NCI-H2171 treated with DMSO at 0.1 percent for 48 hours (cell line): ENCODE measurements around the gene TCF4.

Source experiments
- DNase-seq: peaks from one replicate; lab custom pipeline; 2025; lab: John Stamatoyannopoulos, UW

The TCF4 gene

GRCh38 chr18:55234366-55235093 is 353.5 kb downstream of the TCF4 start:
- DNase-seq: peak; percentile 99

- DNase-seq: no peak
Observed at GRCh38 chr18:55233857-55234256, 354.1 kb downstream of the TCF4 start.

GRCh38 chr18:55232506-55232905 is 355.5 kb downstream of the TCF4 start:
- no peak for DNase-seq

- DNase-seq: no peak
Observed at GRCh38 chr18:55229682-55230081, 358.3 kb downstream of the TCF4 start.

GRCh38 chr18:55228707-55229106 is 359.3 kb downstream of the TCF4 start:
- DNase-seq: no peak

GRCh38 chr18:55228191-55228590 is 359.8 kb downstream of the TCF4 start:
- DNase-seq: no peak

- no peak for DNase-seq
Observed at GRCh38 chr18:55227771-55228170, 360.2 kb downstream of the TCF4 start.

- DNase-seq: peak; percentile 74
Observed at GRCh38 chr18:55226044-55226443, 361.9 kb downstream of the TCF4 start.

- DNase-seq: no peak
Observed at GRCh38 chr18:55224086-55224625, 363.8 kb downstream of the TCF4 start.

GRCh38 chr18:55221622-55222021 is 366.4 kb downstream of the TCF4 start:
- no peak for DNase-seq

GRCh38 chr18:55220523-55220922 is 367.5 kb downstream of the TCF4 start:
- DNase-seq: no peak

GRCh38 chr18:55219823-55220222 is 368.2 kb downstream of the TCF4 start:
- no peak for DNase-seq

GRCh38 chr18:55219059-55219458 is 368.9 kb downstream of the TCF4 start:
- no peak for DNase-seq

- DNase-seq: no peak
Observed at GRCh38 chr18:55214969-55215368, 373.0 kb downstream of the TCF4 start.

- DNase-seq: no peak
Observed at GRCh38 chr18:55214534-55214933, 373.5 kb downstream of the TCF4 start.

- no peak for DNase-seq
Observed at GRCh38 chr18:55213586-55213985, 374.4 kb downstream of the TCF4 start.

- peak; percentile 36 for DNase-seq
Observed at GRCh38 chr18:55206927-55207326, 381.1 kb downstream of the TCF4 start.

- DNase-seq: no peak
Observed at GRCh38 chr18:55202232-55202917, 385.6 kb downstream of the TCF4 start.

- no peak for DNase-seq
Observed at GRCh38 chr18:55199291-55199963, 388.6 kb downstream of the TCF4 start.

- no peak for DNase-seq
Observed at GRCh38 chr18:55195863-55196262, 392.1 kb downstream of the TCF4 start.

GRCh38 chr18:55189972-55190371 is 398.0 kb downstream of the TCF4 start:
- DNase-seq: peak; percentile 53

GRCh38 chr18:55186588-55186987 is 401.4 kb downstream of the TCF4 start:
- no peak for DNase-seq

GRCh38 chr18:55185391-55185790 is 402.6 kb downstream of the TCF4 start:
- DNase-seq: no peak
